Measurements from ENCODE around the gene NT5DC4.

The NT5DC4 gene

GRCh38 chr2:112728378-112729175 is 7.8 kb downstream of the NT5DC4 start:
- DNase-seq (ENCODE audit: low spot score in 2 of 2) = no peak
- Mint-ChIP-seq H3K27ac (ENCODE audit: low read depth) (no peak overlapping the region), H3K27me3 (no peaks in the 10 kb centered on the region), H3K4me3 (no peak overlapping the region), H3K9me3 (no peaks in the 10 kb centered on the region), H3K4me1 (peaks cover 9% of the 10 kb centered on the region), H3K36me3 (ENCODE audit: insufficient read depth) (peaks cover 1% of the 10 kb centered on the region)
- no peak for ATAC-seq (replicated peaks; ENCODE audit: extremely low read depth, poor library complexity, severe bottlenecking)

- Mint-ChIP-seq H3K4me3 (no peak overlapping the region), H3K27me3 (no peaks in the 10 kb centered on the region), H3K9me3 (no peaks in the 10 kb centered on the region), H3K27ac (ENCODE audit: low read depth) (no peak overlapping the region), H3K36me3 (ENCODE audit: insufficient read depth) (peaks cover 1% of the 10 kb centered on the region), H3K4me1 (peaks cover 9% of the 10 kb centered on the region)
- no peak for ATAC-seq (replicated peaks; ENCODE audit: extremely low read depth, poor library complexity, severe bottlenecking)
- no peak for DNase-seq (ENCODE audit: low spot score in 2 of 2)
Measured at GRCh38 chr2:112730216-112730615, 9.4 kb downstream of the NT5DC4 start.

DNA sequence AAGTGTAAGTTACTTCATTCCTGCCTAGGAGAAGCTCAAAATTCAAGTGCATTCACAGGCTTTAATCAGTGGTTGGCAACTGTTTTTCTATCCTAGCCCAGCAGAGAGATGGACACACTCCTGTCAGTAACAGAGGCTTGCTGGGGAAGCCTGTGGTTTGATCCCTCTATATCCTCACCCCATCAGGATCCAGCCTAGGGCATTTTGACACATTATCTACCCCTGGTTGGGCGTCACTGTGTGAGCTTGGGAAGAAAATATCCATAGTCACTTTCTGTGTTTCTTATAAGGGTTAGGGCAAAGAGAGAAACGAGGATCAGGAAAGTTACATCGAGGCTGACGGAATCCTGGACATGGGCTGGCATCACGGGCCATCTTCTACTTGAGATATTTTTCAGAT is 10.0 kb downstream of the NT5DC4 start:
- peaks cover 9% of the 10 kb centered on the region for H3K4me1 Mint-ChIP-seq
- peaks cover 1% of the 10 kb centered on the region for H3K36me3 Mint-ChIP-seq (ENCODE audit: insufficient read depth)
- H3K27me3 Mint-ChIP-seq = no peaks in the 10 kb centered on the region
- ATAC-seq (replicated peaks; ENCODE audit: extremely low read depth, poor library complexity, severe bottlenecking) (no peak), DNase-seq (ENCODE audit: low spot score in 2 of 2) (no peak)
- no peaks in the 10 kb centered on the region for H3K9me3 Mint-ChIP-seq
- H3K4me3 Mint-ChIP-seq = no peak overlapping the region
- H3K27ac Mint-ChIP-seq (ENCODE audit: low read depth) = no peak overlapping the region

DNA sequence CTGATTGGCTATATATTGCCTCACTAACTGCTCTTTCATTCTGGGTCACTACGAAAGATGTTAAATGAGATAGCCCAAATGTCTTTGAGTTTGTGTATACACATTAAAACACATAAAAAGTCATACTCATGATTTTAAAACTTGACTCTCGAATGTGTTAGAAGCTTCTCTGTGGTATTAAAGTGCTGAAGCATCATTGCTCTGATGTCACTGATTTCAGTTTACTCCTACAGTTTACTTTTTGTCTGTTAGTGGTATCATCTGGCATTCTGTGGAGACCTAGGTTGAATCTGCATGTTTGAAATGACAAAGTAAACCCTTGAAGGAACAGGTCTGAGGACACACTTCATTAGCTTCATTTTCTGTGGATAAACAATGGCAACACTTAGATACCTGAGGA is 10.7 kb downstream of the NT5DC4 start:
- Mint-ChIP-seq H3K27me3 (no peaks in the 10 kb centered on the region), H3K4me3 (no peak overlapping the region), H3K36me3 (ENCODE audit: insufficient read depth) (peaks cover 1% of the 10 kb centered on the region), H3K27ac (ENCODE audit: low read depth) (no peak overlapping the region), H3K4me1 (peaks cover 6% of the 10 kb centered on the region), H3K9me3 (no peaks in the 10 kb centered on the region)
- ATAC-seq (replicated peaks; ENCODE audit: extremely low read depth, poor library complexity, severe bottlenecking) (no peak), DNase-seq (ENCODE audit: low spot score in 2 of 2) (no peak)

DNA sequence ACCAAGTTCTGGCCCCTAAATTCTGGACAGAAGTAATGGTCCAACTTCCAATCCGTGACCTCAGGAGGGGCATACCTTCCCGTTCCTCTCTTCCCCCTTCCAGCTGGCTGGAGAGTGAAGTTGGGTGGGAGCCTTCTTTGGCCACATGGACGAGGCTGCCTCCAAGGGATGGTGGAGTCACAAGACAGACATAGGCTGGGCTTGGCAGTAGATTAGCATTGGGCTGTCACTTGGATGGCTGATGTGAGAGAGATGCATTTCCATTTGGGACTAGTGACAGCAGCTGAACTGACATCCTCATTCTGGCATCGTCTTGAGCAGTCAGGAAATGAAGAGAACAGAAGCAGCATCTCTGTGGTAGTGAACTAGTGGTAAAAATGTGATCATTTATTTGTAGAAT is 12.6 kb downstream of the NT5DC4 start:
- H3K4me3 Mint-ChIP-seq = no peak overlapping the region
- no peaks in the 10 kb centered on the region for H3K4me1 Mint-ChIP-seq
- ATAC-seq (replicated peaks; ENCODE audit: extremely low read depth, poor library complexity, severe bottlenecking) (no peak), DNase-seq (ENCODE audit: low spot score in 2 of 2) (no peak)
- no peak overlapping the region for H3K27ac Mint-ChIP-seq (ENCODE audit: low read depth)
- H3K36me3 Mint-ChIP-seq (ENCODE audit: insufficient read depth) = peaks cover 1% of the 10 kb centered on the region
- H3K9me3 Mint-ChIP-seq = no peaks in the 10 kb centered on the region
- no peaks in the 10 kb centered on the region for H3K27me3 Mint-ChIP-seq

DNA sequence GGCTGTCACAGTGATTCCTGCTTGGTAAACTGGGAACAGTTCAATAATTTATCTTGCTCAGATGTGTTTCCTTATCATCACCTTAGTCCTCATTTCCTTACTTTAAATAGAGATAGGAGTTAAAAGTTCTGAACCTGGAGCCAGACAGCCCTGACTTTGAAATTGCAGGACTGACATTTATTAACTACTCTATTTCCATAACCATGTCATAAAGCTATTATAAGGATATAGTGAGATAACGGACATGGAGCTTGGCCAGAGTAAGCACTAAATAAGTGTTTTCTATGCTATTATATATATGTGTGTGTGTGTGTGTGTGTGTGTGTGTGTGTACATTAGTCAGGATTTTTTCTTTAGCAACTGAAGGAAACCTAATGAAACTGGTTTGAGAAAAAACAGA is 13.1 kb downstream of the NT5DC4 start:
- DNase-seq (ENCODE audit: low spot score in 2 of 2) = no peak
- Mint-ChIP-seq H3K4me3 (no peak overlapping the region), H3K9me3 (no peaks in the 10 kb centered on the region), H3K36me3 (ENCODE audit: insufficient read depth) (peaks cover 1% of the 10 kb centered on the region), H3K27ac (ENCODE audit: low read depth) (no peak overlapping the region), H3K27me3 (no peaks in the 10 kb centered on the region), H3K4me1 (no peaks in the 10 kb centered on the region)
- no peak for ATAC-seq (replicated peaks; ENCODE audit: extremely low read depth, poor library complexity, severe bottlenecking)

DNA sequence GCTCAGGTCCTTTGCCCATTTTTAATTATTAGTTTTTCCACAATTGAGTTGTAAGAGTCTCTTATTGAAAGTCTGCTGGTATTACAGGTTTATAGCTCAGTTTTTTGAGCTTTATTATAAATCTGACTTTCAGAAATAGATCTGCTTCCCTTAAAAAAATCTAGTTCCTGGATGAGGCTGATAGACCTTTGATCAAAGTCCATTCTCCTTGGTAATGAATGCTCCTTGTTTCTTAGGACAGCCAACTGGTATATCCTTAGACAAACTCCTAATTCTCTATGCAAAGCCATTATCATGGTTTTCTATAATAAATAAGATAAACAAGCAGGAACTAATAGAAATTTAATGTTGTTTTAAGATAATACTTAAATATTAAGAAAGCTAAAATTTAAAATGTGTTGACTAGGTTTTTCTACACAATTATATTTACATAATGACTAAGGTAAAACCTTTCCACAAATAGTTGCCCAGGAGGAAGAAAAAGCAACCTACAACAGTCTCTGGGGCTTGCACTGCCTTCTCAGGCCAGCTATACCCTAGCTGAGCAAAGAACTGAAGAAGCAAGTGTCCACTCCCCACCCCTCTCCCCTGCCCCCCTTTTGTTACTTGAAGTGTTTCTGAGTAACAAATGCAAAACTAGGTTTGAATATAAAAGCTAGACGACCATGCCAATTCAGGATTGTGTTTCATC is 16.9 kb downstream of the NT5DC4 start:
- Mint-ChIP-seq H3K9me3 (no peaks in the 10 kb centered on the region), H3K4me1 (no peaks in the 10 kb centered on the region), H3K36me3 (ENCODE audit: insufficient read depth) (peaks cover 2% of the 10 kb centered on the region), H3K27ac (ENCODE audit: low read depth) (no peak overlapping the region), H3K4me3 (no peak overlapping the region), H3K27me3 (no peaks in the 10 kb centered on the region)
- DNase-seq (ENCODE audit: low spot score in 2 of 2) = no peak
- ATAC-seq (replicated peaks; ENCODE audit: extremely low read depth, poor library complexity, severe bottlenecking) = no peak

DNA sequence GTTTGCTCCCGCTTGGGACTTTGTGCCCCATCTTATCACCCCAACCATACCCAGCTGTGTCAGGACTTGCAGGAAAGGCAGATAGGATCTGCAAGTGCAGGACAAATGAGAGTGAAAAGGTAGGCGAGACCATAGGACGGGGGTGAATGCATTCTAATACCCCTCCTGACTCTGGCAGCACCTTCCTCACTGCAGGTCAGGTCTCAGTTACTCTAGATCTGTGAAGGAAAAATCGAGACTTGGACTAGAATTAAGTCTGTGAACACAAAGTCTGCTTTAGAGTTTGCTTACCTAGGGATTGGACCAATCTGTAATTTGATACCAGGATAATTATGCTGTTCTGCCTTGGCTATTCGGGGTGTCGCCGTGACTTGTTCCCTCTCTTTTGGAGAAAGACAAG is 19.7 kb downstream of the NT5DC4 start:
- H3K36me3 Mint-ChIP-seq (ENCODE audit: insufficient read depth) = peaks cover 2% of the 10 kb centered on the region
- H3K4me3 Mint-ChIP-seq = no peak overlapping the region
- H3K4me1 Mint-ChIP-seq = no peaks in the 10 kb centered on the region
- no peak for ATAC-seq (replicated peaks; ENCODE audit: extremely low read depth, poor library complexity, severe bottlenecking)
- no peak for DNase-seq (ENCODE audit: low spot score in 2 of 2)
- H3K9me3 Mint-ChIP-seq = no peaks in the 10 kb centered on the region
- no peaks in the 10 kb centered on the region for H3K27me3 Mint-ChIP-seq
- no peak overlapping the region for H3K27ac Mint-ChIP-seq (ENCODE audit: low read depth)

GRCh38 chr2:112749755-112750559 is 29.1 kb downstream of the NT5DC4 start:
- ATAC-seq (replicated peaks; ENCODE audit: extremely low read depth, poor library complexity, severe bottlenecking) = peak; percentile 84
- peak overlapping the region; percentile 84 for H3K27ac Mint-ChIP-seq (ENCODE audit: low read depth)
- H3K4me3 Mint-ChIP-seq = peak overlapping the region; percentile 60
- DNase-seq (ENCODE audit: low spot score in 2 of 2) = peak; percentile 73 to 76
- H3K36me3 Mint-ChIP-seq (ENCODE audit: insufficient read depth) = peaks cover 5% of the 10 kb centered on the region
- H3K4me1 Mint-ChIP-seq = peaks cover 11% of the 10 kb centered on the region
- no peaks in the 10 kb centered on the region for H3K9me3 Mint-ChIP-seq
- no peaks in the 10 kb centered on the region for H3K27me3 Mint-ChIP-seq

DNA sequence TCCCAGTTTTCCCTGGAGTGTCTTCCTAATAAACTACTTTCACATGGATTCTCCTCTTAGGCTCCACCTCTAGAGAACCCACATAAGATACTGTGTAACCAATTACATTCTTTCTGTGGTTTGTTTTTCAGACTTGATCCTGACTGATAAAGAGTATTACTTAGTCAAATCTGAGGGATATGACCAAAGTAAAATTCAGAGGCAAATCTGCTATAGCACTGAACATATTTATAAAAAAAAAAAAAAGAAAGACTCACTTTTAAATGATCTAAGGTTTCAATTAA is 29.7 kb downstream of the NT5DC4 start:
- Mint-ChIP-seq H3K27ac (ENCODE audit: low read depth) (peak overlapping the region; percentile 84), H3K9me3 (no peaks in the 10 kb centered on the region), H3K4me1 (peaks cover 15% of the 10 kb centered on the region), H3K36me3 (ENCODE audit: insufficient read depth) (peaks cover 5% of the 10 kb centered on the region), H3K4me3 (peak overlapping the region; percentile 60), H3K27me3 (no peaks in the 10 kb centered on the region)
- DNase-seq (ENCODE audit: low spot score in 2 of 2) = no peak
- ATAC-seq (replicated peaks; ENCODE audit: extremely low read depth, poor library complexity, severe bottlenecking) = no peak

GRCh38 chr2:112751451-112752197 is 30.8 kb downstream of the NT5DC4 start:
- DNase-seq (ENCODE audit: low spot score in 2 of 2) = no peak
- Mint-ChIP-seq H3K36me3 (ENCODE audit: insufficient read depth) (peaks cover 3% of the 10 kb centered on the region), H3K4me1 (peaks cover 22% of the 10 kb centered on the region), H3K4me3 (no peak overlapping the region), H3K27ac (ENCODE audit: low read depth) (no peak overlapping the region), H3K27me3 (no peaks in the 10 kb centered on the region), H3K9me3 (no peaks in the 10 kb centered on the region)
- ATAC-seq (replicated peaks; ENCODE audit: extremely low read depth, poor library complexity, severe bottlenecking) = no peak

DNA sequence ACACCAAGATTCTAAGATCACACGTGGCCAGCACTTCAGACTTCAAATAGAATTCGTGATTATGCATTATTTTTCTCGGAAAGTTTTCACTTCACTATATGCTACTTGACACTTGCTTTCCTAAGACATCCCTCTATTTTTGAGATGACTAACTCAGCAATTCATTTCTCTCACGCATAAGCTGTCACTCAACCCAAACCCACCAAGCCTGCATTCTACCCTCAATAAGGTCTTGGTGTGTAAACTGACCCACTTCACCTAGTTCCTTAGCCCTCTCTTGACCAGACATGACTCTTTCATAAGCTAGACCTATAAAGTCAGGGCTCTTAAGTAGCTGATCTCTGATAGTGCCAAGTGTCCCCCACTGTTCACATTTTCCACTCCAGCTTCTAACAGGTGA is 31.8 kb downstream of the NT5DC4 start:
- Mint-ChIP-seq H3K4me3 (no peak overlapping the region), H3K36me3 (ENCODE audit: insufficient read depth) (peaks cover 3% of the 10 kb centered on the region)

More for the DNA sequence above, 31.8 kb downstream of the NT5DC4 start:
- H3K9me3 Mint-ChIP-seq = no peaks in the 10 kb centered on the region
- no peaks in the 10 kb centered on the region for H3K27me3 Mint-ChIP-seq
- peaks cover 22% of the 10 kb centered on the region for H3K4me1 Mint-ChIP-seq
- DNase-seq (ENCODE audit: low spot score in 2 of 2) (no peak), ATAC-seq (replicated peaks; ENCODE audit: extremely low read depth, poor library complexity, severe bottlenecking) (no peak)
- H3K27ac Mint-ChIP-seq (ENCODE audit: low read depth) = no peak overlapping the region
